Smooth muscle cell (in vitro differentiated cells): ENCODE results near the gene PSMA5. TPM values are rescaled to one million over a fixed set of nuclear protein-coding genes. Genes with fewer than 3 reads are reported as not detected.

Experiments
- DNase-seq: peaks from one replicate; lab custom pipeline; 2025; ENCODE audit not compliant: unreplicated experiment; lab: John Stamatoyannopoulos, UW
- H2AFZ ChIP-seq: fragments of 200-600 bp; sonication (generic); 2 replicates; pipeline ENCODE4 v1.6.0; 2016; ENCODE audit warnings: antibody characterized with exemption, low read depth, mild to moderate bottlenecking
- H3F3A ChIP-seq: fragments of 200-600 bp; sonication (generic); 2 replicates; pipeline ENCODE4 v1.6.0; 2017; ENCODE audit warnings: antibody characterized with exemption, low read depth
- H3K27ac ChIP-seq: fragments of 200-600 bp; sonication (generic); 2 replicates; pipeline ENCODE4 v1.5.1; 2016; ENCODE audit warnings: low read depth, mild to moderate bottlenecking
- H3K27me3 ChIP-seq: fragments of 200-600 bp; sonication (generic); 2 replicates; pipeline ENCODE4 v1.6.1; 2016; ENCODE audit warnings: low read depth, mild to moderate bottlenecking
- H3K36me3 ChIP-seq: fragments of 200-600 bp; sonication (generic); 2 replicates; pipeline ENCODE4 v1.5.1; 2016; ENCODE audit warnings: low read depth
- H3K4me1 ChIP-seq: fragments of 200-600 bp; sonication (generic); 2 replicates; pipeline ENCODE4 v1.5.1; 2016; ENCODE audit warnings: low read depth
- H3K4me2 ChIP-seq: fragments of 200-600 bp; sonication (generic); 2 replicates; pipeline ENCODE4 v1.6.0; 2016; ENCODE audit warnings: mild to moderate bottlenecking
- H3K4me3 ChIP-seq: fragments of 200-600 bp; sonication (generic); 2 replicates; pipeline ENCODE4 v1.5.1; 2016; ENCODE audit warnings: mild to moderate bottlenecking
- H3K79me2 ChIP-seq: fragments of 200-600 bp; sonication (generic); 2 replicates; pipeline ENCODE4 v1.6.0; 2016; ENCODE audit warnings: low read depth, mild to moderate bottlenecking
- H3K9ac ChIP-seq: fragments of 200-600 bp; sonication (generic); 2 replicates; pipeline ENCODE4 v1.6.0; 2016; ENCODE audit warnings: low read depth
- H3K9me3 ChIP-seq: fragments of 200-600 bp; sonication (generic); replicated peaks from 2 replicates; pipeline ENCODE4 v1.5.1; 2016; ENCODE audit warnings: low read depth
- H4K20me1 ChIP-seq: fragments of 200-600 bp; sonication (generic); 2 replicates; pipeline ENCODE4 v1.6.0; 2016; ENCODE audit warnings: low read depth
- CTCF ChIP-seq: fragments of 200-600 bp; sonication (generic); IDR thresholded peaks from 2 replicates; pipeline ENCODE4 v1.5.1; 2017; ENCODE audit warnings: borderline replicate concordance, mild to moderate bottlenecking, antibody characterized with exemption; ENCODE audit not compliant: insufficient read depth, poor library complexity, severe bottlenecking
- WGBS: methylation state at CpG from one replicate; pipeline ENCODE4 v1.1.7; 2016; ENCODE audit warnings: low lambda C conversion rate; 5-methylcytosine and 5-hydroxymethylcytosine counted together
- polyA plus RNA-seq: library from polyadenylated mRNA; unstranded; fragments of >200 nt; fragmentation: Nextera tagmentation; extraction: Ambion mirVana; gene quantifications from 2 replicates; pipeline ENCODE4 v1.2.1, GENCODE V29; 2016
- total RNA-seq: library from RNA; depleted of rRNA; stranded (reverse); fragments of >200 nt; gene quantifications from 2 replicates; pipeline ENCODE4 v1.2.3, GENCODE V29; 2014

Gene PSMA5
- total and polyA plus RNA-seq, 2 experiments from 2014 or later: 57.2 to 93.9 TPM

GRCh38 chr1:109350182-109350581 is 76.1 kb downstream of the PSMA5 start:
- DNase-seq: no peak
- Histone ChIP-seq H3K4me3 (no peak overlapping the region), H3K36me3 (peaks cover 3% of the 10 kb centered on the region), H3K4me2 (no peak overlapping the region), H4K20me1 (no peaks in the 10 kb centered on the region), H3K9ac (no peak overlapping the region), H3K27me3 (no peaks in the 10 kb centered on the region), H3K79me2 (no peaks in the 10 kb centered on the region), H3K9me3 (no peaks in the 10 kb centered on the region), H3F3A (no peaks in the 10 kb centered on the region), H3K4me1 (peaks cover 9% of the 10 kb centered on the region), H3K27ac (no peak overlapping the region), H2AFZ (no peak overlapping the region)
- 92% methylated on average over 4 of the region's 4 CpGs for whole genome bisulfite sequencing
- no peak for TF ChIP-seq CTCF

Other genes starting within 250 kb of the PSMA5 start
- 157 and 164 TPM in 2 replicates for gene SARS1, start 212.5 kb downstream of the PSMA5 start, total RNA-seq
- 165 and 176 TPM in 2 replicates for gene SARS1, start 212.5 kb downstream of the PSMA5 start, polyA plus RNA-seq
- gene CELSR2, start 176.9 kb downstream of the PSMA5 start, total RNA-seq: 2.9 and 3.6 TPM in 2 replicates
- gene CELSR2, start 176.9 kb downstream of the PSMA5 start, polyA plus RNA-seq: 1.8 and 5.1 TPM in 2 replicates
- 5.5 and 5.7 TPM in 2 replicates for gene PSRC1, start 143.3 kb downstream of the PSMA5 start, total RNA-seq
- 9.0 and 10.8 TPM in 2 replicates for gene PSRC1, start 143.3 kb downstream of the PSMA5 start, polyA plus RNA-seq
- not detected in 2 replicates for gene MYBPHL, start 119.4 kb downstream of the PSMA5 start, total RNA-seq
- gene MYBPHL, start 119.4 kb downstream of the PSMA5 start, polyA plus RNA-seq: not detected in 2 replicates
- 28.7 and 31.4 TPM in 2 replicates for gene SORT1, start 28.5 kb downstream of the PSMA5 start, total RNA-seq
- gene SORT1, start 28.5 kb downstream of the PSMA5 start, polyA plus RNA-seq: 9.8 and 17.0 TPM in 2 replicates
- gene SYPL2, start 40.1 kb upstream of the PSMA5 start, total RNA-seq: 0.04 TPM in 1 of 2 replicates, not detected in the other
- gene SYPL2, start 40.1 kb upstream of the PSMA5 start, polyA plus RNA-seq: not detected in 2 replicates
- gene ATXN7L2, start 57.5 kb upstream of the PSMA5 start, total RNA-seq: 1.9 and 2.4 TPM in 2 replicates
- 5.7 and 6.2 TPM in 2 replicates for gene ATXN7L2, start 57.5 kb upstream of the PSMA5 start, polyA plus RNA-seq
- 4.5 and 8.6 TPM in 2 replicates for gene CYB561D1, start 67.6 kb upstream of the PSMA5 start, total RNA-seq
- 5.3 and 7.4 TPM in 2 replicates for gene CYB561D1, start 67.6 kb upstream of the PSMA5 start, polyA plus RNA-seq
- gene AMIGO1, start 83.3 kb upstream of the PSMA5 start, total RNA-seq: 0.31 and 0.99 TPM in 2 replicates
- gene AMIGO1, start 83.3 kb upstream of the PSMA5 start, polyA plus RNA-seq: 0.93 and 1.4 TPM in 2 replicates
- not detected in 2 replicates for gene GPR61, start 113.4 kb upstream of the PSMA5 start, total RNA-seq
- gene GPR61, start 113.4 kb upstream of the PSMA5 start, polyA plus RNA-seq: 0.37 TPM in 1 of 2 replicates, not detected in the other
- 15.4 and 19.0 TPM in 2 replicates for gene GNAI3, start 122.2 kb upstream of the PSMA5 start, total RNA-seq
- 11.4 and 13.0 TPM in 2 replicates for gene GNAI3, start 122.2 kb upstream of the PSMA5 start, polyA plus RNA-seq
- gene GNAT2, start 193.2 kb upstream of the PSMA5 start, total RNA-seq: not detected in 2 replicates
- gene GNAT2, start 193.2 kb upstream of the PSMA5 start, polyA plus RNA-seq: not detected in 2 replicates
- gene AMPD2, start 193.4 kb upstream of the PSMA5 start, total RNA-seq: 57.4 and 69.2 TPM in 2 replicates
- 104 and 122 TPM in 2 replicates for gene AMPD2, start 193.4 kb upstream of the PSMA5 start, polyA plus RNA-seq
- 23.2 and 25.8 TPM in 2 replicates for gene GSTM4, start 229.7 kb upstream of the PSMA5 start, total RNA-seq
- 32.8 and 34.4 TPM in 2 replicates for gene GSTM4, start 229.7 kb upstream of the PSMA5 start, polyA plus RNA-seq
- gene GSTM2, start 241.6 kb upstream of the PSMA5 start, total RNA-seq: 29.2 and 30.3 TPM in 2 replicates
- 41.2 and 43.8 TPM in 2 replicates for gene GSTM2, start 241.6 kb upstream of the PSMA5 start, polyA plus RNA-seq